Measurements from ENCODE around the gene SCAMP2.
"Not testable (repeated sequence)": the region's sequence is repeated elsewhere in the genome, so short reads cannot be mapped to it uniquely, and the experiment has no call there.

The SCAMP2 gene

DNA sequence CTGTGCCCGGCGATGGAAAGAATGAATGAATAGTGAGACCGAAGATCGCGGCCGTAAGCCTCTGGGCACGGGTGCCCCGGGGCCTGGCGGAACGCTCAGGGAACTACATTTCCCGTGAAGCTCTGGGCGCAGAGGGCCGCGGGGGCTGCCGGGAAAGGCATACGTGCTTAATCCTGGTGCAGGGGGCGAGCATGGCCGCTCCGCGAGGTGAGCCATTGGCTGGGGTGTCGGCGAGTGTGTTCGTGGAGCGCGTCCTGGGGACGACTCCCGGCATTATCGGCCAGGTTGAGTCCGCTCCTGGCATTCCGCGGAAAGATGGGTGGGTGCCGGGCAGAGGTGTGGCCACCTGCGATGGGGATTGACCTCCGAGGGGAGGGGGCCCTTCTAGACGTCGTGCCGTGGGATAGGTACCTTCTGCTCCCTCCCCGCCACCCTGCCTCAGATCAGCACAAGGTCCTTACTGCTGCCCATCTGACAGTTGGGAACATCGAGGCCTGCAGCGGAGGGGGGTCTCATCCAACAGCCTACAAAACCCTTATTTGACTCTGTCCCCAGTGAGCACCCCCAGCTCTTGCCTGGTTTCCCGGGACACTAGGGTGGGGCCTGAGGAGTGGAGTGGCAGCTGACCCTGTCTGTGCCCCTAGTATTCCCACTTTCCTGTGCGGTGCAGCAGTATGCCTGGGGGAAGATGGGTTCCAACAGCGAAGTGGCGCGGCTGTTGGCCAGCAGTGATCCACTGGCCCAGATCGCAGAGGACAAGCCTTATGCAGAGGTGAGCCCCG lies 16.9 kb upstream of the SCAMP2 start, which contains the start of gene MPI:
Gene MPI, plus strand, starts transcription at position 160 of the 782 bp plus-strand sequence. Its CDS starts 32 bp downstream, at position 192.
- H3K27me3 ChIP-seq (ENCODE audit: insufficient read depth, low read length), result no peaks in the 10 kb centered on the region
- H3K4me1 ChIP-seq (ENCODE audit: insufficient read depth, low read length), result no peaks in the 10 kb centered on the region
- peak within 1 kb of the TSS; percentile 93 for H3K9ac ChIP-seq (ENCODE audit: low read depth, low read length)
- H3K4me3 ChIP-seq (ENCODE audit: low read length), result peak within 1 kb of the TSS; percentile 75
- H3K9me3 ChIP-seq (ENCODE audit: insufficient read depth, low read depth, low read length), result no peaks in the 10 kb centered on the region
- H3K36me3 ChIP-seq (ENCODE audit: insufficient read depth, low read length), result peaks cover 28% of the 10 kb centered on the region
- WGBS, result 3% methylated on average over 47 of the region's 47 CpGs
- H3K27ac ChIP-seq (ENCODE audit: low read depth, low read length), result no peak within 1 kb of the TSS

- Histone ChIP-seq H3K36me3 (ENCODE audit: insufficient read depth, low read length) (peaks cover 28% of the 10 kb centered on the region), H3K27ac (ENCODE audit: low read depth, low read length) (no peak overlapping the region), H3K9me3 (ENCODE audit: insufficient read depth, low read depth, low read length) (no peaks in the 10 kb centered on the region), H3K9ac (ENCODE audit: low read depth, low read length) (peak overlapping the region; percentile 41), H3K27me3 (ENCODE audit: insufficient read depth, low read length) (no peaks in the 10 kb centered on the region), H3K4me3 (ENCODE audit: low read length) (peak overlapping the region; percentile 75), H3K4me1 (ENCODE audit: insufficient read depth, low read length) (no peaks in the 10 kb centered on the region)
- WGBS, result 27% methylated on average over 8 of the region's 8 CpGs
Measured at GRCh38 chr15:74889390-74889882, 16.3 kb upstream of the SCAMP2 start.

- WGBS, result 95% methylated on average over 4 of the region's 4 CpGs
- no peaks in the 10 kb centered on the region for H3K4me1 ChIP-seq (ENCODE audit: insufficient read depth, low read length)
Measured at GRCh38 chr15:74888716-74889115, 15.6 kb upstream of the SCAMP2 start.

GRCh38 chr15:74887537-74888193 lies 14.5 kb upstream of the SCAMP2 start:
- not testable (repeated sequence) for H3K4me1 ChIP-seq (ENCODE audit: insufficient read depth, low read length); H3K27ac ChIP-seq (ENCODE audit: low read depth, low read length); H3K27me3 ChIP-seq (ENCODE audit: insufficient read depth, low read length); H3K9ac ChIP-seq (ENCODE audit: low read depth, low read length); H3K9me3 ChIP-seq (ENCODE audit: insufficient read depth, low read depth, low read length); H3K4me3 ChIP-seq (ENCODE audit: low read length)
- WGBS, result 100% methylated on average over 2 of the region's 10 CpGs
- H3K36me3 ChIP-seq (ENCODE audit: insufficient read depth, low read length), result peaks cover 17% of the 10 kb centered on the region

More at GRCh38 chr15:74888716-74889115, 15.6 kb upstream of the SCAMP2 start:
- peaks cover 27% of the 10 kb centered on the region for H3K36me3 ChIP-seq (ENCODE audit: insufficient read depth, low read length)
- no peaks in the 10 kb centered on the region for H3K9me3 ChIP-seq (ENCODE audit: insufficient read depth, low read depth, low read length)
- no peak overlapping the region; the same call in 1 of the 2 replicates for H3K4me3 ChIP-seq (ENCODE audit: low read length)
- no peaks in the 10 kb centered on the region for H3K27me3 ChIP-seq (ENCODE audit: insufficient read depth, low read length)
- no peak overlapping the region for H3K27ac ChIP-seq (ENCODE audit: low read depth, low read length)
- no peak overlapping the region for H3K9ac ChIP-seq (ENCODE audit: low read depth, low read length)

DNA sequence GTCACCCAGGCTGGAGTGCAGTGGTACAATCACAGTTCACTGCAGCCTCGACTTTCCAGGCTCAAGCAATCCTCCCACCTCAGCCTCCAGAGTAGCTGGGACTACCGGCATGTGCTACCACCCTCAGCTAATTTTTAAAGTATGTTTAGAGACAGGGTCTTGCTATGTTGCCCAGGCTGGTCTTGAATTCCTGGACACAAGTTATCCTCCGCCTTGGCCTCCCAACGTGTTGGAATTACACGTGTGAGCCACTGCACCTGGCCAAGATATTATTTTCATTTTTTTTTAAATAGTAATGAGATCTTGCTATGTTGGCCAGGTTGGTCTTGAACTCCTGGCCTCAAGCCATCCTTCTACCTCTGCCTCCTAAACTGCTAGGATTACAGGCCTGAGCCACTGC lies 12.3 kb upstream of the SCAMP2 start:
- no peaks in the 10 kb centered on the region for H3K36me3 ChIP-seq (ENCODE audit: insufficient read depth, low read length)
- H3K9me3 ChIP-seq (ENCODE audit: insufficient read depth, low read depth, low read length), result peaks cover 15% of the 10 kb centered on the region
- no peak overlapping the region for H3K27ac ChIP-seq (ENCODE audit: low read depth, low read length)
- WGBS, result 92% methylated on average over 4 of the region's 5 CpGs
- H3K27me3 ChIP-seq (ENCODE audit: insufficient read depth, low read length), result no peaks in the 10 kb centered on the region
- H3K4me1 ChIP-seq (ENCODE audit: insufficient read depth, low read length), result no peaks in the 10 kb centered on the region
- no peak overlapping the region for H3K4me3 ChIP-seq (ENCODE audit: low read length)
- no peak overlapping the region for H3K9ac ChIP-seq (ENCODE audit: low read depth, low read length)

DNA sequence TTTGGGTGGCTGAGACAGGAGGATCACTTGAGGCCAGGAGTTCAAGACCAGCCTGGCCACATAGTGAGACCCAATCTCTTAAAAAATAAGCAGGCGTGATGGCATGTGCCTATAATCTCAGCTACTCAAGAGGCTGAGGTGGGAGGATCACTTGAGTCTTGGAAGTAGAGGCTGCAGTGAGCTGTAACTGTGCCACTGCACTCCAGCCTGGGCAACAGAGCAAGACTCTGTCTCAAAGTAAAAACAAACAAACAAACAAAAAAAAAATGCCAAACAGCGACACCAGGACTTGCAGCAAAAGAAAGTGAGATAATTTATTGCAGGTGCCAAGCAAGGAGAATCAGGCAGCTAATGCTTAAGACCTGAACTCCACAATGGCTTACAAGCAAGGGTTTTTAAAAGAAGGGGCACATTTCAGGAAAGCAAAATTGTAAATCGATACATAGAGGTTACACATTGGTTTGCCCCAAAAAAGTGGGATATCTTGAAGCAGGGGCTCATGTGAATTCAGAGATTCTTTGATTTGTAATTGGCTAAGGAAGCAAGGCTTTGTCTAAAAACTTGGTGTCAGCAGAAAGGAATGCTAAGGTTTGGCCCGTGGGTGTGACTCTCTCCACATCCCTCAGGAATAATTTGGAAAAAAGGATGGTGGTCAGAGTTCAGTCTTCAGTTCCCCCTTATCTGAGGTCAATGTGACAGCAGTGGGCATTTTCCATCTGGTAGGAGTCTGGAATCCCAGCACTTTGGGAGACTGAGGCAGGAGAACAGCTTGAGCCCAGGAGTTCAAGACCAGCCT lies 11.5 kb upstream of the SCAMP2 start:
- Histone ChIP-seq H3K27ac (ENCODE audit: low read depth, low read length) (no peak overlapping the region), H3K4me1 (ENCODE audit: insufficient read depth, low read length) (no peaks in the 10 kb centered on the region), H3K27me3 (ENCODE audit: insufficient read depth, low read length) (no peaks in the 10 kb centered on the region), H3K4me3 (ENCODE audit: low read length) (no peak overlapping the region), H3K9ac (ENCODE audit: low read depth, low read length) (no peak overlapping the region), H3K36me3 (ENCODE audit: insufficient read depth, low read length) (no peaks in the 10 kb centered on the region), H3K9me3 (ENCODE audit: insufficient read depth, low read depth, low read length) (peaks cover 15% of the 10 kb centered on the region)
- WGBS, result 80% methylated on average over 4 of the region's 4 CpGs

DNA sequence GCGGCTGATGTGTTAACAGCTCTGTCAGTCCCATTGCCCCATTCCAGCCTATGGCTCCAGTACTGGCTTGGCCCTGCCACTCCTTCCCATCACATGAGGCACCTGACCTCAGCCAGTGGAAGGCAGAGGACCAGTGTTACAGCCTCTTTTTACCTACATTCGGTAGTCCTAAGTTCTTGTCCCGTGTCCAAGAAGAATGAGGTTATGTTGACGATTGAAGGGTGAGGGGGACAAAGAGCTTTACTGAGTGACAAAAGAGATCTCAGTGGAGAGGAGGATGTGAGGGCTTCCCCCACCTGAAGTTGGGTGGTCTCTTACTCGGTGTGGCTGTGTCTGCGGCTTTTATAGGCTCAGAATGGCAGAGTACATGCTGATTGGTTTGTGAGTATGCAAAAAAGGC lies 9.4 kb upstream of the SCAMP2 start:
- H3K36me3 ChIP-seq (ENCODE audit: insufficient read depth, low read length), result no peaks in the 10 kb centered on the region
- no peak overlapping the region for H3K9ac ChIP-seq (ENCODE audit: low read depth, low read length)
- H3K27me3 ChIP-seq (ENCODE audit: insufficient read depth, low read length), result no peaks in the 10 kb centered on the region
- H3K27ac ChIP-seq (ENCODE audit: low read depth, low read length), result no peak overlapping the region
- H3K9me3 ChIP-seq (ENCODE audit: insufficient read depth, low read depth, low read length), result peaks cover 15% of the 10 kb centered on the region
- H3K4me1 ChIP-seq (ENCODE audit: insufficient read depth, low read length), result no peaks in the 10 kb centered on the region
- 91% methylated on average over 6 of the region's 6 CpGs for WGBS
- no peak overlapping the region for H3K4me3 ChIP-seq (ENCODE audit: low read length)

DNA sequence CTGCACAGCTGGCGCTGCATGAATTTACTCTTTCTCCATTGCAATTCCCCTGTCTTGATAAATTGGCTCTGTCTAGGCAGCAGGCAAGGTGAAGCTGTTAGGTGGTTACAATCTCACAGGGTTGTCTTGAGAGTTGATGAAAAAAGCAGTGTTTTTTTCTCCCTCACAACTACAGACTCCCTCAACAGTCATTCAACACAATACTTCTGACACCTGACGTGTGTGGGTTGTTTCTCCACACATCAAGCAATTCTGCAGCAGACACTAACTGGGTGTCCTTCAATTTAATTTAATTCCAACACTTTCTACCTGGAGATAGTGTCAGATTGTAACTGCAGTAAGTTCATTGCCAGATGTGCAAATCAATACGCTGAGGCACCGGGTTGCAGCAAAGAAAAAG lies 5.1 kb upstream of the SCAMP2 start:
- H3K4me3 ChIP-seq (ENCODE audit: low read length), result no peak overlapping the region
- 75% methylated on average over 4 of the region's 4 CpGs for WGBS
- no peaks in the 10 kb centered on the region for H3K4me1 ChIP-seq (ENCODE audit: insufficient read depth, low read length)
- H3K36me3 ChIP-seq (ENCODE audit: insufficient read depth, low read length), result no peaks in the 10 kb centered on the region
- no peak overlapping the region for H3K9ac ChIP-seq (ENCODE audit: low read depth, low read length)
- H3K9me3 ChIP-seq (ENCODE audit: insufficient read depth, low read depth, low read length), result peaks cover 15% of the 10 kb centered on the region
- no peaks in the 10 kb centered on the region for H3K27me3 ChIP-seq (ENCODE audit: insufficient read depth, low read length)
- no peak overlapping the region for H3K27ac ChIP-seq (ENCODE audit: low read depth, low read length)

DNA sequence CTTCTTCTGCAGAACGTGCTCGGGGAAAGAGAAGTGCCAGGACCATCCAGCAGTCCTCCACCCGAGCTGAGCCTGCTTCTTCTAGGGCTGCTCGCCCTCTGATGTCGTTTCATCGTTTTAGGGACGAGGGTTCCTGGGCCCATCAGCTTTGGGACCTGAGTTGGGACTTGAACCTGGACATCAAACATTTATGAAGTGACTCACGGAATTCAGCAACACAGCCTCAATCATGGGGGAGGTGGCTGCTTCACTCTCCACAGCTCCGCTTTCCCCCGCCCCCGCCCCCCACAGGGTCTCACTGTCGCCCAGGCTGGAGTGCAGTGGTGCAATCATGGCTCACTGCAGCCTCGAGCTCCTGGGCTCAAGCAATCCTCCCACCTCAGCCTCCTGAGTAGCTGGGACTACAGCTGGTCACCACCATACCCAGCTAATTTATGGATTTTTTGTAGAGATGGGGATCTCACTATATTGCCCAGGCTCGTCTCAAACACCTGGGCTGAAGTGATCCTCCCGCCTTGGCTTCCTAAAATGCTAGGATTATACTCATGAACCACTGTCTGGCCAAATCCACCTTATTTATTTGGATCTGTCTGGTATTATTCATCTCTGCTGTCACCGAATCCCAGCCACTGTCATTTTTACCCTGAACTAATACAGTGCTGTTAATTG lies 725 bp upstream of the SCAMP2 start:
- Histone ChIP-seq H3K27ac (ENCODE audit: low read depth, low read length) (peak overlapping the region; percentile 38; the same call in 1 of the 2 replicates), H3K36me3 (ENCODE audit: insufficient read depth, low read length) (no peaks in the 10 kb centered on the region; the same call in 1 of the 2 replicates), H3K9me3 (ENCODE audit: insufficient read depth, low read depth, low read length) (no peaks in the 10 kb centered on the region), H3K27me3 (ENCODE audit: insufficient read depth, low read length) (no peaks in the 10 kb centered on the region), H3K9ac (ENCODE audit: low read depth, low read length) (0 out of 2 replicates have a peak overlapping the region, but pooled peaks have one; percentile 8), H3K4me3 (ENCODE audit: low read length) (peak overlapping the region; percentile 93), H3K4me1 (ENCODE audit: insufficient read depth, low read length) (peaks cover 9% of the 10 kb centered on the region; the same call in 1 of the 2 replicates)
- WGBS, result 29% methylated on average over 15 of the region's 16 CpGs

GRCh38 chr15:74872702-74873035 lies 496 bp downstream of the SCAMP2 start:
- WGBS, result under 1% methylated on average over 11 of the region's 11 CpGs
- peaks cover 7% of the 10 kb centered on the region for H3K36me3 ChIP-seq (ENCODE audit: insufficient read depth, low read length)
- H3K9me3 ChIP-seq (ENCODE audit: insufficient read depth, low read depth, low read length), result 0 out of 2 replicates have a peak, but pooled peaks cover 3% of the 10 kb centered on the region
- H3K9ac ChIP-seq (ENCODE audit: low read depth, low read length), result peak overlapping the region; percentile 92; the same call in 1 of the 2 replicates
- H3K4me3 ChIP-seq (ENCODE audit: low read length), result peak overlapping the region; percentile 93
- peaks cover 9% of the 10 kb centered on the region; the same call in 1 of the 2 replicates for H3K4me1 ChIP-seq (ENCODE audit: insufficient read depth, low read length)
- H3K27ac ChIP-seq (ENCODE audit: low read depth, low read length), result peak overlapping the region; percentile 88; the same call in 1 of the 2 replicates
- H3K27me3 ChIP-seq (ENCODE audit: insufficient read depth, low read length), result no peaks in the 10 kb centered on the region

Measured in HUES64 (cell line).